Activated CD4-positive, alpha-beta T cell treated with anti-CD3 and anti-CD28 coated beads, Interleukin-2, amount 50 U/mL, for 16 hours (primary cell): ENCODE data around the gene STEAP1B.
"Not testable (repeated sequence)": the region's sequence is repeated elsewhere in the genome, so short reads cannot be mapped to it uniquely, and the experiment has no call there.

Source experiments
- DNase-seq: peaks from one replicate; pipeline ENCODE4 v3.0.0-alpha.2; 2020

The STEAP1B gene

GRCh38 chr7:22452142-22452959, 47.6 kb downstream of the STEAP1B start:
- peak; percentile 33 for DNase-seq

GRCh38 chr7:22450013-22450412, 50.0 kb downstream of the STEAP1B start:
- not testable (repeated sequence) for DNase-seq

GRCh38 chr7:22447762-22448161, 52.2 kb downstream of the STEAP1B start:
- DNase-seq, result peak; percentile 71

- no peak for DNase-seq
These were observed 53.0 kb downstream of the STEAP1B start for GRCh38 chr7:22447008-22447407.

- no peak for DNase-seq
These were observed 54.1 kb downstream of the STEAP1B start for GRCh38 chr7:22445853-22446252.

GRCh38 chr7:22445140-22445743, 54.7 kb downstream of the STEAP1B start:
- DNase-seq, result no peak

GRCh38 chr7:22444181-22444971, 55.6 kb downstream of the STEAP1B start:
- no peak for DNase-seq

GRCh38 chr7:22443370-22444180, 56.4 kb downstream of the STEAP1B start:
- no peak for DNase-seq

GRCh38 chr7:22442882-22443369, 57.1 kb downstream of the STEAP1B start:
- DNase-seq, result no peak

- DNase-seq, result no peak
These were observed 57.7 kb downstream of the STEAP1B start for GRCh38 chr7:22442187-22442881.

GRCh38 chr7:22441157-22441556, 58.8 kb downstream of the STEAP1B start:
- DNase-seq, result no peak

GRCh38 chr7:22438994-22439393, 61.0 kb downstream of the STEAP1B start:
- DNase-seq, result no peak

- not testable (repeated sequence) for DNase-seq
These were observed 63.4 kb downstream of the STEAP1B start for GRCh38 chr7:22436552-22436951.

GRCh38 chr7:22435720-22436119, 64.3 kb downstream of the STEAP1B start:
- DNase-seq, result no peak

GRCh38 chr7:22435105-22435504, 64.9 kb downstream of the STEAP1B start:
- DNase-seq, result no peak

- DNase-seq, result no peak
These were observed 66.1 kb downstream of the STEAP1B start for GRCh38 chr7:22433710-22434460.

- not testable (repeated sequence) for DNase-seq
These were observed 66.8 kb downstream of the STEAP1B start for GRCh38 chr7:22433165-22433700.

- DNase-seq, result no peak
These were observed 67.7 kb downstream of the STEAP1B start for GRCh38 chr7:22432203-22432718.

GRCh38 chr7:22430457-22430856, 69.5 kb downstream of the STEAP1B start:
- no peak for DNase-seq

GRCh38 chr7:22429386-22429785, 70.6 kb downstream of the STEAP1B start:
- no peak for DNase-seq

GRCh38 chr7:22427855-22428254, 72.1 kb downstream of the STEAP1B start:
- DNase-seq, result no peak
